GM12878 (cell line): ENCODE data around the gene APOM. TPM values are rescaled to one million over a fixed set of nuclear protein-coding genes. Genes with fewer than 3 reads are reported as not detected.

Experiments
- ATAC-seq: fragments of 200-7000 bp; cut with Tn5 transposase; 3 replicates; pipeline ENCODE4 v1.9.1; 2020; ENCODE audit warnings: mild to moderate bottlenecking, moderate library complexity
- BruUV-seq: library from RNA; stranded (reverse); fragments of 400-500 nt; replicated peaks from 2 replicates; lab custom pipeline; 2021; lab: Mats Ljungman, UMichigan
- CTCF ChIA-PET: fragments of 300-600 bp; sonication (Branson Sonifier 250); formaldehyde crosslinking; extraction: SDS; loops from one replicate; lab custom pipeline; 2021; ENCODE audit warnings: inconsistent platforms; lab: Yijun Ruan, JAX
- POLR2A ChIA-PET: fragments of 350-600 bp; formaldehyde crosslinking; extraction: SDS; loops from one replicate; lab custom pipeline; 2021; ENCODE audit warnings: inconsistent platforms; lab: Charles Lee
- RAD21 ChIA-PET: fragments of 300-600 bp; sonication (Branson Sonifier 250); formaldehyde crosslinking; loops from one replicate; lab custom pipeline; 2023; ENCODE audit warnings: antibody characterized with exemption; ENCODE audit not compliant: unreplicated experiment; lab: Charles Lee
- SMC1A ChIA-PET: fragments of 300-600 bp; sonication (Branson Sonifier 250); formaldehyde crosslinking; loops from one replicate; lab custom pipeline; 2023; ENCODE audit not compliant: unreplicated experiment, uncharacterized antibody; lab: Charles Lee
- DNase-seq: peaks from one replicate; pipeline ENCODE4 v3.0.0-alpha.2; 2011; ENCODE audit warnings: low read depth, low spot score
- FAIRE-seq: peaks from 3 replicates; lab custom pipeline; 2011; peaks lifted over from hg19 to GRCh38; lab: Jason Lieb, UNC
- H2AFZ ChIP-seq: 2 replicates; pipeline ENCODE4 v1.6.0; 2011; ENCODE audit warnings: low read depth, low read length, control low read depth; ENCODE audit not compliant: control insufficient read depth
- H3K27ac ChIP-seq: 2 replicates; pipeline ENCODE4 v1.5.1; 2011; ENCODE audit warnings: control low read depth; ENCODE audit not compliant: control insufficient read depth, insufficient read depth
- H3K27me3 ChIP-seq, 2 experiments: replicated peaks in 1 of 2; 2 replicates each; pipeline versions ENCODE4 v1.6.0 to v1.6.1; 2011; ENCODE audit warnings: low read length in 1 of 2; ENCODE audit not compliant: control insufficient read depth in 2 of 2, insufficient read depth in 2 of 2
- H3K36me3 ChIP-seq, 2 experiments: 2 replicates each; pipeline ENCODE4 v1.5.1; 2011; ENCODE audit warnings: low read length in 1 of 2; ENCODE audit not compliant: control insufficient read depth in 2 of 2, insufficient read depth in 2 of 2
- H3K4me1 ChIP-seq: 2 replicates; pipeline ENCODE4 v1.6.1; 2011; ENCODE audit warnings: mild to moderate bottlenecking, low read length, moderate library complexity, mixed read lengths; ENCODE audit not compliant: control insufficient read depth, insufficient read depth
- H3K4me2 ChIP-seq: 2 replicates; pipeline ENCODE4 v1.6.0; 2011; ENCODE audit warnings: control low read depth; ENCODE audit not compliant: control insufficient read depth, insufficient read depth
- H3K4me3 ChIP-seq: fragments of 200-600 bp; sonication (generic); 2 replicates; pipeline ENCODE4 v1.5.1; 2016
- H3K79me2 ChIP-seq: 2 replicates; pipeline ENCODE4 v1.6.0; 2011; ENCODE audit warnings: low read length; ENCODE audit not compliant: control insufficient read depth, insufficient read depth
- H3K9ac ChIP-seq: 2 replicates; pipeline ENCODE4 v1.8.0; 2011; ENCODE audit warnings: low read length, control low read depth, mixed read lengths; ENCODE audit not compliant: control insufficient read depth, insufficient read depth
- H3K9me3 ChIP-seq: replicated peaks from 3 replicates; pipeline ENCODE4 v1.5.1; 2011; ENCODE audit warnings: mild to moderate bottlenecking, low read length; ENCODE audit not compliant: control insufficient read depth, insufficient read depth
- H4K20me1 ChIP-seq: 2 replicates; pipeline ENCODE4 v1.6.0; 2011; ENCODE audit not compliant: control insufficient read depth, insufficient read depth
- ASH2L ChIP-seq: fragments of 300-600, 200-600 bp; sonication (generic); IDR thresholded peaks from 2 replicates; pipeline ENCODE4 v1.6.1; 2017; ENCODE audit warnings: low read depth, mild to moderate bottlenecking, borderline replicate concordance
- BHLHE40 ChIP-seq, 2 experiments: fragments of 450-650 bp in 1 of 2; IDR thresholded peaks; 2 replicates each; pipeline ENCODE4 v1.6.1; 2011 to 2017; ENCODE audit warnings: low read depth in 2 of 2, borderline replicate concordance in 1 of 2, improper control_type of control experiment in 1 of 2, low read length in 1 of 2, mild to moderate bottlenecking in 1 of 2
- EED ChIP-seq: sonication (generic); IDR thresholded peaks from 2 replicates; pipeline ENCODE4 v1.6.1; 2016; ENCODE audit warnings: antibody characterized with exemption, low read depth
- HCFC1 ChIP-seq: fragments of 150-350 bp; IDR thresholded peaks from 2 replicates; pipeline ENCODE4 v1.6.1; 2014; ENCODE audit warnings: low read length
- MEF2A ChIP-seq: IDR thresholded peaks from 2 replicates; pipeline ENCODE4 v1.6.1; 2011; ENCODE audit warnings: low read depth, mild to moderate bottlenecking, low read length, moderate library complexity; ENCODE audit not compliant: insufficient read depth
- MYC ChIP-seq: IDR thresholded peaks from 2 replicates; pipeline ENCODE4 v1.6.1; 2011; ENCODE audit warnings: mild to moderate bottlenecking, low read length, moderate library complexity, inconsistent platforms; ENCODE audit not compliant: insufficient read depth, insufficient replicate concordance, insufficient read length, severe bottlenecking
- NFIC ChIP-seq: IDR thresholded peaks from 2 replicates; pipeline ENCODE4 v1.6.1; 2012; ENCODE audit warnings: low read depth, mild to moderate bottlenecking, inconsistent platforms, low read length, moderate library complexity
- NR2C1 ChIP-seq: fragments of 450-650 bp; IDR thresholded peaks from 2 replicates; pipeline ENCODE4 v1.6.1; 2017; ENCODE audit warnings: antibody characterized with exemption, mild to moderate bottlenecking, moderate library complexity
- NR2F1 ChIP-seq: fragments of 450-650 bp; conservative IDR thresholded peaks from 2 replicates; pipeline ENCODE4 v1.6.1; 2017; ENCODE audit warnings: mild to moderate bottlenecking
- PBX3 ChIP-seq: IDR thresholded peaks from 2 replicates; pipeline ENCODE4 v1.6.1; 2011; ENCODE audit warnings: mild to moderate bottlenecking, low read depth, low read length, moderate library complexity; ENCODE audit not compliant: insufficient replicate concordance
- POLR2AphosphoS2 ChIP-seq: IDR thresholded peaks from 2 replicates; pipeline ENCODE4 v1.6.1; 2011; ENCODE audit warnings: low read depth, mild to moderate bottlenecking, low read length, improper control_type of control experiment, moderate library complexity
- SMARCA5 ChIP-seq: fragments of 450-650 bp; IDR thresholded peaks from 2 replicates; pipeline ENCODE4 v1.6.1; 2017; ENCODE audit warnings: mild to moderate bottlenecking
- SUPT20H ChIP-seq: IDR thresholded peaks from 2 replicates; pipeline ENCODE4 v1.6.1; 2011; ENCODE audit warnings: low read depth, mild to moderate bottlenecking, low read length, moderate library complexity, borderline replicate concordance; ENCODE audit not compliant: control insufficient read depth
- TAF1 ChIP-seq: IDR thresholded peaks from 2 replicates; pipeline ENCODE4 v1.6.1; 2011; ENCODE audit warnings: mild to moderate bottlenecking, low read depth, low read length, borderline replicate concordance
- TARDBP ChIP-seq: IDR thresholded peaks from 2 replicates; pipeline ENCODE4 v1.6.1; 2016; ENCODE audit warnings: borderline replicate concordance
- TCF3 ChIP-seq: IDR thresholded peaks from 2 replicates; pipeline ENCODE4 v1.6.1; 2012; ENCODE audit warnings: low read depth, mild to moderate bottlenecking, low read length, borderline replicate concordance; ENCODE audit not compliant: insufficient read depth
- USF2 ChIP-seq: IDR thresholded peaks from 2 replicates; pipeline ENCODE4 v1.6.1; 2011; ENCODE audit warnings: low read depth, low read length, improper control_type of control experiment, borderline replicate concordance
- WGBS: methylation state at CpG from one replicate; pipeline ENCODE4 v1.1.6; 2016; ENCODE audit warnings: low lambda C conversion rate; ENCODE audit not compliant: insufficient replicate concordance, insufficient coverage; ENCODE audit errors: missing lambda C conversion rate; 5-methylcytosine and 5-hydroxymethylcytosine counted together
- in situ Hi-C: fragments of 300-500 bp; cut with MboI; formaldehyde crosslinking; loops from 9 replicates; pipeline ENCODE4 v1.14.3; 2018; ENCODE audit warnings: mixed read lengths
- intact Hi-C: fragments of 100-400 bp; cut with micrococcal nuclease; formaldehyde crosslinking; loops from one replicate; pipeline ENCODE4 v1.14.2; 2022; ENCODE audit not compliant: unreplicated experiment
- polyA plus RNA-seq, 11 experiments: library from polyadenylated mRNA; depleted of rRNA in 4 of 11; unstranded in 6 of 11; stranded (reverse) in 5 of 11; fragments of >200 nt; fragmentation: Nextera tagmentation in 4 of 11; fragmentation: Illumina TruSeq in 1 of 11; extraction: Ambion mirVana in 4 of 11; extraction: Trizol in 1 of 11; gene quantifications; 1 replicate in 1 of 11; 2 replicates in 10 of 11; pipeline versions ENCODE4 v1.2.1 to v1.2.3, GENCODE V29; 2011 to 2016; ENCODE audit warnings: inconsistent platforms in 2 of 11, missing spikeins in 2 of 11, low read depth in 1 of 11
- total RNA-seq, 4 experiments: library from RNA; depleted of rRNA in 3 of 4; stranded (reverse); fragments of >200 nt in 3 of 4; fragmentation: Illumina TruSeq in 1 of 4; extraction: Trizol in 1 of 4; gene quantifications; 2 replicates each; pipeline versions ENCODE4 v1.2.1 to v1.2.3, GENCODE V29; 2013 to 2021

Gene APOM
- total and polyA plus RNA-seq, 10 of the 15 experiments (the other 5 are each of a cell fraction or from before 2014, with no cell fraction given): 4.0 to 14.1 (median 7.1) TPM

- TF ChIP-seq PBX3 (no peak), SUPT20H (no peak), EED (peak; percentile 69), HCFC1 (peak; percentile 53), USF2 (no peak; the same call in 1 of the 2 replicates)
- TF ChIP-seq, all 136 proteins: peak for 65
Measured at GRCh38 chr6:31619805-31620585, 35.7 kb upstream of the APOM start (continued).

GRCh38 chr6:31620586-31621319, 34.9 kb upstream of the APOM start, which contains the start of gene PRRC2A:
TSS of gene PRRC2A (plus strand) at chr6:31620715. CDS start at chr6:31622790, 2,075 bp downstream.
- SMC1A ChIA-PET: interaction anchor here (0.8 to 2.9 kb wide), 12 partner anchors 11 to 209 kb away, joined by 3 to 15 read pairs (median 6); partner anchors contain the start of genes BAG6, C6orf47, DDX39B and GPANK1
- no peaks in the 10 kb centered on the region for H3K27me3 ChIP-seq
- no TSS peak for BruUV-seq
- in situ Hi-C loops: no loop called here
- CTCF ChIA-PET: interaction anchor here (0.7 to 3.0 kb wide), 3 partner anchors 22 to 24 kb away, joined by 3 to 17 read pairs (median 4); no protein-coding TSS in a partner anchor
- peaks cover 48% of the 10 kb centered on the region for H3K79me2 ChIP-seq
- H3K4me1 ChIP-seq: peaks cover 13% of the 10 kb centered on the region
- peak within 1 kb of the TSS; percentile 77 for H2AFZ ChIP-seq
- POLR2A ChIA-PET: interaction anchor here (0.6 to 5.2 kb wide), 11 partner anchors 11 to 201 kb away, joined by 3 to 58 read pairs (median 3); partner anchors contain the start of genes APOM, BAG6, C6orf47 and CLIC1
- H3K9ac ChIP-seq: peak within 1 kb of the TSS; percentile 99
- FAIRE-seq (peak; percentile 23), DNase-seq (no peak), ATAC-seq (peak; percentile 77)
- WGBS: 2% methylated on average over 17 of the region's 67 CpGs
- peak within 1 kb of the TSS; percentile 80 for H3K4me2 ChIP-seq
- H3K36me3 ChIP-seq: peaks cover 17 to 27% of the 10 kb centered on the region in 2 experiments
- intact Hi-C loops: loop anchor here (1.0 kb wide), 2 partner anchors 32 to 45 kb away; partner anchors contain the start of gene BAG6
- peak within 1 kb of the TSS; percentile 98 for H3K27ac ChIP-seq
- no peaks in the 10 kb centered on the region for H3K9me3 ChIP-seq
- RAD21 ChIA-PET: no interaction called here
- H3K4me3 ChIP-seq: peak within 1 kb of the TSS; percentile 86
- H4K20me1 ChIP-seq: peaks cover 4% of the 10 kb centered on the region; the same call in 1 of the 2 replicates
- TF ChIP-seq TAF1: peak; percentile 89
- TF ChIP-seq MEF2A: no peak
- TF ChIP-seq NR2F1: peak; percentile 55
- TF ChIP-seq MYC: peak; percentile 84
- TF ChIP-seq SMARCA5: peak; percentile 73
- peak; percentile 47; the same call in 1 of the 2 replicates for TF ChIP-seq POLR2AphosphoS2
- peak; percentile 49 for TF ChIP-seq NR2C1
- TF ChIP-seq NFIC: no peak
- peak in 1 of 2 experiments; percentile 8; a peak in 1 of 4 replicates for TF ChIP-seq BHLHE40 (IDR thresholded peaks at IDR 0.05; ENCODE audit: borderline replicate concordance in 1 of 2, low read depth in 2 of 2, low read length in 1 of 2)
- TF ChIP-seq TARDBP: no peak
- 0 out of 2 replicates have a peak, but pooled peaks have one; percentile 36 for TF ChIP-seq TCF3
- TF ChIP-seq ASH2L: no peak
